ENCODE results near the gene PLXNB2.
A peak's percentile ranks its signal among the peaks of the same experiment; 100 is the strongest.

The PLXNB2 gene

DNA sequence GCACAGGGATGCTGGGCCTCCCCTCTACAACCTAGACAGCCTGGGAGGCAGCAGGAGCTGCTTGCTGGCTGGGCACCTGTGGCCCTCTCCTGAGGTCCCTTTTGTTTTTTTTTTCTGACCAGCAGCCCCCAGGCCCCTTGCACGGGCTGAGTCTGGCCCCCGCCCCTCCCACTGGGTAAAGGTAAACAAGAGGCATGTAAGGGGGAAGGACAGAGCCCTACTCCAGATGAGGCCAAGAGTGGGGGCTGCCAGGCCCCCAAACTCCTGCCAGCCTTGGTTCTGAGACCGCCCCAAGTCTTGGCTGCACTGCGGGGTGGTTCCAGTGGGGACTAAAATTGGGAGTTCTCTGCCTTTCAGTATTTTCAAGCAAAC, 9.2 kb downstream of the PLXNB2 start:
- no peak for DNase-seq

DNA sequence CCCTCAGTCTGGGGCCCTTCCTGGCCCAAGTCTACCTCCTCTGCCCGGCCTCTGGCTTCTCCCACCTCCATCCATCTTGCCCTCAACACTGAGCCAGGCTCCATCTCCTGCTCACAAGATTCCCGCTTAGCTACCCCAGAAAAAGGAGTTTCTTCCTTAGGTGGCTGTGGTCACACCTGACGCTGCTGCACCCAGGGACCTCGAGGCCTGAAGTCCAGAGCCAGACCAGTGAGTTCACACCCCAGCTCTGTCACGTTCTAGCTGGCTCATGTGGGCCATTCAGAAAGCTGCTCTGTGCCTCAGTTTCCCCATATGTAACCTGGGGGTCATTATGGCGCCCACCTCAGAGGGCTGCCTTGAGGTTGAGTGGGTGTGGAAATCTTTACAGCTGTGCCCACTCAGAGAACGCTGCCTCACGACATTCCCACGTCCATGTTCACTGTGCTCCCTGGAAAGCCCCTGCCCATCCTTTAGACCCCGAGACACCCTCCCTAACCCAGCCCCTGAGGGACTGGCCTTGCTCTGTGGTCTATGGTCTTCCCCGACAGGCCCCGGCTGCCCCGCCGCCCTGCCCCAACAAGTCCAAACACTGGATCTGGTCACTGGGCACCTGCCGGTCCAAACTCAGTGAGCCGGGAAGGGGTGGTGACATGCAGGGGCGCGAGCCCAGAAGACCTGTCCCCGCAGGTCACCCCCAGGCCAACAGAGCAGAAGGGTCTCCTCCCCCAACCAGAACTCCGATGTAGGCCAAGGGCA, 9.8 kb downstream of the PLXNB2 start:
- no peak for DNase-seq

GRCh38 chr22:50296658-50297490, 10.6 kb downstream of the PLXNB2 start:
- DNase-seq, result peak in 1 of 3 donors; percentile 17

GRCh38 chr22:50294319-50294656, 13.2 kb downstream of the PLXNB2 start:
- DNase-seq, result no peak

- peak in 2 of 3 donors; percentile 29 to 43 for DNase-seq
Observed at GRCh38 chr22:50293441-50294318, 13.8 kb downstream of the PLXNB2 start.

DNA sequence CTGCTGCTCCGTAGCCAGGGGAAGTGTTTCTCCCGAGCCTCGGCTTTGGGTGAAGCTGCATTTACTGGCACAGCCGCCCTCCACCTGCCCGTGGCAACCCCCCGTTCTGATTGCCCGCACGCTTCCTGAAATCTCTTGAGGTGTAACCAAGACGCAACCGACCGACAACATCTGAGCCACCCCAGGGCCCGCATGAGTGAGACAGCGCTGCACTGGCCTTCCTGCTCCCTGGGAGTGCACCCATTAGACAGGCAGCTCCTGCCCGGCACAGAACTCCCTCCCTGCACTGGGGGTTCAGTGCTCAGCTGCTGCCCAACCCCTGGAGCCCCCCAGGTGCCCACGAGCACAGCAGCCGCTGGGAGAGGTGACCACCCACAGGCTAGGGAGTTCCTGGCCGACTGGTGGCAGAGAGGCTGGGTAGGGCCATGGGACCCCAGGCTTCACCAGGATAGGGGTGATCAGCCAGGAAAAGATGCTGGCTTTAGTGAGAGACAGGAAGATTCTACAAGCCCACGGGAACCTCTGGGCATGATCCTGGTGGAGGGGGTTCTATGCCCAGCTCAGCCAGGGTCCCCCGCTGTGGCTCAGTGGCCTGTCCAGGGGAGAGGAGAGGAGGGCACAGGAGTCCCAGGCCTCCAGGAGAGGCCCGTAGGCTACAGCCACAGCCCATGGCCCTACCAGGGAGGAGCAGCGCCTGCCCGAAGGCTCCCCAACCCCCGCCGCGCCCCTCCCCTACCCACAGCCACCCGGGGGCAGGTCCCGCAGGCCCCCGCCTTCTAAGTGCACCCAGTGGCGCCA, 14.6 kb downstream of the PLXNB2 start:
- DNase-seq, result no peak

DNA sequence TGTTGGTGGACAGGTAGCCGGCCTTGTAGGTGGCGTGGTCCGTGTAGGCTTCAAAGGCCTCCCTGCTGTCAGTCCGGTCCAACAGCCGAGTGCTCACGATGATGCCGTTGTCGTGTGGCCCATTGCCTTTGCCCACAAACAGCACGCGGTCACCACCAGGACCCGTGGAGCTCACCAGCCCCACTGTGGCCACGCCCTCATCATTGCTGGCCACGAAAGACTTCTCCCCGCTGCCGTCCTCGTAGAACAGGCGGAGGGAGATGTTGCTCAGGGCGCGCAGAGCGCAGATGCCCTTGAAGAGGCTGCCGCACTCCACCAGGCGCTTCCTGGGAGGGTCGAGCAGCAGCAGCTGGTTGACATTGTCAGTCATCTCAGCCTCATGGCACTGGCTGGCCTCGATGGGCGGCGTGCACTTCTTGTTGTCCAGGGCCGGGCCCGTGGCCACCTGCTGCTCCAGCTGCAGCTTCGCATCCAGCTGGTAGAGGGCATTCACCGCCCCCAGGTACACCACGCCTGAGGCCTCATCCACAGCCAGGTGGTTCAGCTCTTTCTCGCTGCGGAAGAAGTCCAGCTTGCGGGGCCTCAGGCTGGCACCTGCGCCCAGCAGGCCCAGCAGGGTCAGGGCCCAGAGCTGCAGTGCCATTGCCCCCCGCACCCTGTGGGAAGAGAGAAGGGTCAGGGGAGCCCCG, 17.4 kb downstream of the PLXNB2 start:
- no peak for DNase-seq

GRCh38 chr22:50289151-50289941, 18.1 kb downstream of the PLXNB2 start:
- no peak for DNase-seq

- no peak for DNase-seq
Observed at GRCh38 chr22:50287731-50288130, 19.7 kb downstream of the PLXNB2 start.

DNA sequence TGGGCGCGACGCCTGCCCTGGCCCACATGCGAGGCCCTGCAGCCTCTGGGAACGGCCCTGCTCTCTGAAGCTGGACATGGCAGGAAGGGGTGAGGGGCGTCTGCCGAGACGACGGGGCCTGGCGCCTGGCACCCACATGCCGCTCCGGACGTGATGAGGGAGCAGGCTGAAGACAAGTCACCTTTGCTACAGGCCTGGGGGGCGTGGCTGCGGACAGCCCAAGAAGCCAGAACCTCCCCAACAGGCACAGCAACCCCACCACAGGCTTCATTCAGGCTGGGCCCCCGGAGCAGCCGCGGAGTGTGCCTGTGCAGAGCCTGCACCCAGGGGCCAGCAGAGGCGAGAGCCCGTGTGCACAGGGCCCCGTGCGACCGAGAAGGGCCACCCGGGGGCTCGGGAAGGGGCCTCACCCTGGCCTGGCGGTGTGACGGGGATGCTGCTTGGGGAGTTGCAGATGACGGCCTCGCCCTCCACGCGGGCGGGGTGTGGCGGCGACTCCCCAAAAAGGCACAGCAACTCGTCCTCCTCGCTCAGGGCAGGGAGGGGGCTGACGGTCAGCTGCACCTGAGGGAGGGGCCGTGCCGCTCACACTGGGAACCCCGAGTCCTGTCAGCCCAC, 20.6 kb downstream of the PLXNB2 start:
- DNase-seq, result no peak

- no peak for DNase-seq
Observed at GRCh38 chr22:50286275-50286674, 21.2 kb downstream of the PLXNB2 start.

DNA sequence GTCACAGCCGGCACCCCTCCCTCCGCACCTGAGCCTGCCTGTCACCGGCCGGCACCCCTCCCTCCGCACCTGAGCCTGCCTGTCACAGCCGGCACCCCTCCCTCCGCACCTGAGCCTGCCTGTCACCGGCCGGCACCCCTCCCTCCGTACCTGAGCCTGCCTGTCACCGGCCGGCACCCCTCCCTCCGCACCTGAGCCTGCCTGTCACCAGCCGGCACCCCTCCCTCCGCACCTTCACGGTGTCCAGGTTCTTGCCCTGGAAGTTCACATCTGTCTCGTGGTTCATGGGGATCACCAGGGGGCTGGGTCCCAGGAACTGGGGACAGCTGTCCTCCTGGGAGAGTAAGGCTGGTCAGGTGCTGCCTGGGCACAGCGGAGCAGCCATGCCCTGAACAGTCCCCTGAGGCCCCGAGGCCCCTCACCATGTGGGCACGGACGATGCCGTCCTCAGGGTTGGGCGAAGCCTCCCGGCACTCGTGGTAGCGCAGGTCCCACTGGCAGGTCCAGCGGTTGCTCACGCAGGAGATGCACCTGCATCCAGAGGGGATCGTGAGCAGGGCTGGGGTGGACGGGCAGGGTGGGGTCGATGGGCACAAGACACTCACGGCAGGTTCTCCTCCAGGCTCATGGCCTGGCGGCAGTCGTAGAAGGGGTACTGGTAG, 21.7 kb downstream of the PLXNB2 start:
- no peak for DNase-seq

- DNase-seq, result no peak
Observed at GRCh38 chr22:50284479-50284878, 23.0 kb downstream of the PLXNB2 start.

DNA sequence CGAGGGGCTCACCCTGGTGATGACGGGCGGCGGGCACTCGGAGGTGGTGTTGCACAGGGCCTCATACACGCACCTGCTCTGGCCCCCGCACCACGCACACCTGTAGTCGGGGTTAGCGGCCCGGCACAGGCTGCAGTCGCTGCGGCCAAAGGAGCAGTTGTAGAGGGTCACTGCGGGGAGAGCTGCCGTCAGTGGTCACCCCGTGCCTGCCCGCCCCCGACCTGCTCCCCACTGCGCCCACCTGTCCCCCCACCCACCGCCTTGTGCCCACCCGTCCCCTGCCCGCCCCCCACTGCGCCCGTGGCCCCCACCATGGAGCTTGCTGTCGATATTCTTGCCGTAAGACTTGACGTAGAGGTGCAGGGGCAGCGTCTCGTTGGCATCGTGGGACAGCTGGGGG, 23.6 kb downstream of the PLXNB2 start:
- no peak for DNase-seq

- DNase-seq, result peak in 2 of 3 donors; percentile 38 to 51
Observed at GRCh38 chr22:50282361-50283155, 24.9 kb downstream of the PLXNB2 start.

- no peak for DNase-seq
Observed at GRCh38 chr22:50281957-50282356, 25.5 kb downstream of the PLXNB2 start.

DNA sequence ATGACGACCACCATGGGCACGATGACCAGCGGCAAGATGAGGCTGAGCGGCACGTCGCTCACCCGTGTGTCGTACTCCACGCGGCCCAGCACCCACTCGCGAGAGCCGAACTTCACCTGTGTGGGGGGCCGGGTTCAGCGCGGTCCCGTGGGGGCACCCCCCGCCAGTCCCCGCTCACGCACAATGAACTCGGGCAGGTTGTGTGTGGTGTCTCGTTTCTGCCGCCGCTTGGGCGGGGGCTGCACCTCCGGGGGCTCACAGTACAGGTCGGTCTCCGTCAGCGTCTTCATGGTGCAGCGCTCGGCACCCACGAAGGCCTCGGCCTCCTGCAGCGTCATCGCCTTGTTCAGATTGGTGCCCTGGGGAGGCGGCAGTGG, 26.1 kb downstream of the PLXNB2 start:
- DNase-seq, result no peak

GRCh38 chr22:50280708-50281383, 26.6 kb downstream of the PLXNB2 start:
- no peak for DNase-seq

All from suppressor macrophage treated with lipopolysaccharide for 1 hour (primary cell).